Mucosa of descending colon (tissue), 3 donors: ENCODE measurements around the gene SPTBN1. TPM values are rescaled to one million over a fixed set of nuclear protein-coding genes. Genes with fewer than 3 reads are reported as not detected.

Experiments used
- ATAC-seq: fragments of 200-7000 bp; cut with Tn5 transposase; one replicate; pipeline ENCODE4 v1.9.1; 2020; ENCODE audit warnings: mild to moderate bottlenecking, moderate library complexity
- DNase-seq, 3 donors: peaks; one replicate each; pipeline ENCODE4 v3.0.0-alpha.2; 2020
- H3K36me3 ChIP-seq: fragments of 200-600 bp; one replicate; pipeline ENCODE4 v1.8.0; 2021; ENCODE audit warnings: low read depth, mild to moderate bottlenecking
- H3K4me1 ChIP-seq: fragments of 200-600 bp; one replicate; pipeline ENCODE4 v1.8.0; 2021; ENCODE audit warnings: low read depth, mild to moderate bottlenecking
- H3K4me3 ChIP-seq: fragments of 200-600 bp; one replicate; pipeline ENCODE4 v1.8.0; 2021; ENCODE audit warnings: mild to moderate bottlenecking
- H3K9me3 ChIP-seq: fragments of 200-600 bp; one replicate; pipeline ENCODE4 v1.8.0; 2021; ENCODE audit warnings: mild to moderate bottlenecking
- CTCF ChIP-seq: fragments of 200-600 bp; IDR thresholded peaks from one replicate; pipeline ENCODE4 v1.8.0; 2022; ENCODE audit warnings: antibody characterized with exemption, mild to moderate bottlenecking
- intact Hi-C, 2 donors: fragments of 100-400 bp; cut with DNase I in 1 of 2; cut with micrococcal nuclease in 1 of 2; formaldehyde crosslinking; loops; one replicate each; pipeline versions ENCODE4 v1.11.0 to v1.11.1; 2022; cut with DNase I, micrococcal nuclease
- total RNA-seq, 3 donors: library from RNA; stranded (reverse); fragmentation: NEBNext Ultra II Directional in 2 of 3; extraction: Animal tissue kit (Norgen Biotek cat#: 25700) in 2 of 3; gene quantifications; one replicate each; pipeline versions ENCODE4 v1.2.1 to v1.2.4, GENCODE V29; 2021 to 2023
- donor health status: DM: no; HTN: no; CAD: no; lungs with moderate emphysema.
- donor health status: DM: no; HTN: no; CAD: no.
- donor health status: DM: no; HTN: yes; CAD: no.

SPTBN1 gene
- total RNA-seq, 3 donors from 2014 or later = 237 to 396 (median 392) TPM

- DNase-seq = no peak
- H3K36me3 ChIP-seq = peaks cover 33% of the 10 kb centered on the region
- intact Hi-C loops = no loop called here
- no peaks in the 10 kb centered on the region for H3K4me1 ChIP-seq
- no peak for TF ChIP-seq CTCF
- no peak overlapping the region for H3K4me3 ChIP-seq
- H3K9me3 ChIP-seq = no peaks in the 10 kb centered on the region
- ATAC-seq = no peak
Observed at GRCh38 chr2:54646170-54646927, 190.2 kb downstream of the SPTBN1 start.

GRCh38 chr2:54648256-54648655 is 192.1 kb downstream of the SPTBN1 start:
- peaks cover 41% of the 10 kb centered on the region for H3K36me3 ChIP-seq
- ATAC-seq (no peak), DNase-seq (no peak)
- no peaks in the 10 kb centered on the region for H3K9me3 ChIP-seq
- intact Hi-C loops = no loop called here
- no peak for TF ChIP-seq CTCF
- H3K4me1 ChIP-seq = no peaks in the 10 kb centered on the region
- H3K4me3 ChIP-seq = no peak overlapping the region

- no peak for TF ChIP-seq CTCF
- H3K4me1 ChIP-seq = no peaks in the 10 kb centered on the region
- no peaks in the 10 kb centered on the region for H3K9me3 ChIP-seq
- intact Hi-C loops = no loop called here
- no peak for DNase-seq
- H3K36me3 ChIP-seq = peaks cover 42% of the 10 kb centered on the region
- no peak for ATAC-seq
- H3K4me3 ChIP-seq = no peak overlapping the region
Observed at GRCh38 chr2:54649191-54649590, 193.1 kb downstream of the SPTBN1 start.

GRCh38 chr2:54649633-54650032 is 193.5 kb downstream of the SPTBN1 start:
- Histone ChIP-seq H3K9me3 (no peaks in the 10 kb centered on the region), H3K36me3 (peaks cover 39% of the 10 kb centered on the region), H3K4me3 (no peak overlapping the region), H3K4me1 (no peaks in the 10 kb centered on the region)
- no peak for TF ChIP-seq CTCF
- no peak for ATAC-seq
- no peak for DNase-seq
- intact Hi-C loops = no loop called here

GRCh38 chr2:54650612-54651011 is 194.5 kb downstream of the SPTBN1 start:
- no peak for TF ChIP-seq CTCF
- ATAC-seq = no peak

More at GRCh38 chr2:54650612-54651011, 194.5 kb downstream of the SPTBN1 start:
- Histone ChIP-seq H3K9me3 (no peaks in the 10 kb centered on the region), H3K36me3 (peaks cover 37% of the 10 kb centered on the region), H3K4me3 (no peak overlapping the region), H3K4me1 (no peaks in the 10 kb centered on the region)
- DNase-seq = no peak
- intact Hi-C loops = no loop called here
